Liver (tissue), 2 donors: Measurements from ENCODE around the gene NR2F6.

Source experiments
- CTCF ChIP-seq: fragments of 150-350 bp; IDR thresholded peaks from 2 replicates; pipeline ENCODE4 v1.5.1; 2017; ENCODE audit warnings: improper control_type of control experiment, low read depth, low read length; ENCODE audit not compliant: missing input control
- REST ChIP-seq: IDR thresholded peaks from 2 replicates; pipeline ENCODE4 v1.6.1; 2016; ENCODE audit warnings: antibody characterized with exemption, mild to moderate bottlenecking
- donor health status: healthy.

GRCh38 chr19:17246681-17247425, 1.1 kb upstream of the NR2F6 start:
- TF ChIP-seq REST (no peak), CTCF (peak; percentile 3)
